GM12892 (cell line): Measurements from ENCODE around the gene LNP1.

Experiments used
- POLR2A ChIP-seq: IDR thresholded peaks from 2 replicates; pipeline ENCODE4 v1.6.1; 2011; ENCODE audit warnings: low read depth, low read length, control low read depth
- POLR2AphosphoS5 ChIP-seq: IDR thresholded peaks from 2 replicates; pipeline ENCODE4 v1.6.1; 2011; ENCODE audit warnings: low read depth, low read length, control low read depth

DNA sequence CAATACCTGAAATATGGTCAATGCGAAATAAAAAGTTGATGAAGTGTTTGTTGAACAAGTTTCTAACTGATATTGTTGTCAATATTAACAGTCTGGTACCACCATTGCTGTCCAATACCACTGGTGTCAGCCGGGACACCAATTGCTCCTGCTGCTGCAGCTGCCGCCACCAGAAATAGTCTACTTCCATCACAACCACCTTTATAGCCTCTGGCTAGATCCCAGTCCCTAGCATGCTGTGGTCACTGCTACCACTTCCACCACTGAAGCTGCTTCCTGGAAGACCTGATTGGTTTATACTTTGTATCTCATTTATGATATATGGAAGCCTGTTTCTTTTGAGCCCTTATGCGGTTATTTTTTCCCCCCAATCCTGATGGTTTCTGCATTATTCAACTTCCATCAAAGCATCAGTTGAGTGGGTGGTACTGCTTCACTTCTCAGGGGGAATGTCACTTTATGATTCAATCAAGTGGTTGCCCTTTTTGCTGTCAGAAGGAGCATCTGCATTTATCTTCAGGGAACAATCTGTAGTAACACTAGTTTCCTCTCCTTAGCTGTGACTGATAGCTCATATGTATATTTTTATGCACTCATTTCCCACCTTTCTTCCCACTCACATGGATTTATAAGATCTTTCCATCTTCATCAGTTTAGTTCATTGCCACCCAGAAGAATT, 11.7 kb downstream of the LNP1 start:
- TF ChIP-seq POLR2A (no peak), POLR2AphosphoS5 (no peak)
